Caco-2 (cell line): Measurements from ENCODE around the gene PXT1. TPM values are rescaled to one million over a fixed set of nuclear protein-coding genes. Genes with fewer than 3 reads are reported as not detected.

Source experiments
- BruUV-seq: library from RNA; stranded (reverse); fragments of 400-500 nt; replicated peaks from 2 replicates; lab custom pipeline; 2021; lab: Mats Ljungman, UMichigan
- CTCF ChIA-PET: fragments of 300-600 bp; sonication (Branson Sonifier 250); formaldehyde crosslinking; loops from one replicate; lab custom pipeline; 2022; ENCODE audit warnings: antibody characterized with exemption; lab: Charles Lee
- POLR2A ChIA-PET: fragments of 300-600 bp; sonication (Branson Sonifier 250); formaldehyde crosslinking; loops from one replicate; lab custom pipeline; 2022; ENCODE audit warnings: antibody characterized with exemption; lab: Charles Lee
- DNase-seq, 2 experiments: peaks; one replicate each; pipeline versions ENCODE4 v3.0.0 to v3.0.0-alpha.2; 2020 to 2022
- H3K27me3 ChIP-seq: replicated peaks from 2 replicates; pipeline ENCODE4 v1.6.0; 2011; ENCODE audit warnings: low read length; ENCODE audit not compliant: control insufficient read depth, insufficient read depth
- H3K36me3 ChIP-seq: 2 replicates; pipeline ENCODE4 v1.5.1; 2011; ENCODE audit warnings: low read length; ENCODE audit not compliant: control insufficient read depth, insufficient read depth
- H3K4me1 ChIP-seq: fragments of 250-450 bp; sonication (Bioruptor Pico); 2 replicates; pipeline ENCODE4 v1.5.1; 2020; ENCODE audit warnings: mild to moderate bottlenecking
- H3K4me3 ChIP-seq: 2 replicates; pipeline ENCODE4 v1.5.1; 2011; ENCODE audit warnings: low read depth, mild to moderate bottlenecking, control low read depth, low read length
- H3K9me3 ChIP-seq: fragments of 250-450 bp; sonication (Bioruptor Pico); 2 replicates; pipeline ENCODE4 v1.5.1; 2020; ENCODE audit warnings: mild to moderate bottlenecking, moderate library complexity
- H3K27ac Mint-ChIP-seq: one replicate; pipeline ENCODE4 v1.8.0; 2022; ENCODE audit warnings: mixed read lengths; ENCODE audit not compliant: unreplicated experiment
- H3K27me3 Mint-ChIP-seq: one replicate; pipeline ENCODE4 v1.8.0; 2022; ENCODE audit warnings: mixed read lengths; ENCODE audit not compliant: insufficient read depth, unreplicated experiment
- H3K36me3 Mint-ChIP-seq: one replicate; pipeline ENCODE4 v1.8.0; 2022; ENCODE audit warnings: mild to moderate bottlenecking, mixed read lengths; ENCODE audit not compliant: insufficient read depth, unreplicated experiment
- H3K4me1 Mint-ChIP-seq: one replicate; pipeline ENCODE4 v1.8.0; 2022; ENCODE audit warnings: low read depth, mixed read lengths; ENCODE audit not compliant: unreplicated experiment
- H3K4me3 Mint-ChIP-seq: one replicate; pipeline ENCODE4 v1.8.0; 2022; ENCODE audit warnings: mild to moderate bottlenecking, moderate library complexity, mixed read lengths; ENCODE audit not compliant: unreplicated experiment
- H3K9me3 Mint-ChIP-seq: one replicate; pipeline ENCODE4 v1.8.0; 2022; ENCODE audit warnings: mixed read lengths; ENCODE audit not compliant: unreplicated experiment
- CTCF ChIP-seq, 2 experiments: fragments of 200-600 bp in 1 of 2; IDR thresholded peaks; 1 replicate in 1 of 2; 2 replicates in 1 of 2; pipeline versions ENCODE4 v1.5.1 to v1.8.0; 2011 to 2022; ENCODE audit warnings: antibody characterized with exemption in 1 of 2, control low read depth in 1 of 2, inconsistent platforms in 1 of 2, low read depth in 1 of 2, low read length in 1 of 2, mild to moderate bottlenecking in 1 of 2, moderate library complexity in 1 of 2; ENCODE audit not compliant: insufficient read depth in 1 of 2, severe bottlenecking in 1 of 2, unreplicated experiment in 1 of 2
- intact Hi-C: fragments of 100-400 bp; cut with micrococcal nuclease; formaldehyde crosslinking; loops from one replicate; pipeline ENCODE4 v1.10.0; 2022; ENCODE audit not compliant: unreplicated experiment
- total RNA-seq: library from RNA; stranded (reverse); gene quantifications from 2 replicates; pipeline ENCODE4 v1.2.3, GENCODE V29; 2022

The PXT1 gene
- total RNA-seq, 1 experiment from 2014 or later = not detected

GRCh38 chr6:36350082-36350481 is 92.6 kb downstream of the PXT1 start:
- TF ChIP-seq CTCF (IDR thresholded peaks at IDR 0.05; ENCODE audit: insufficient read depth in 1 of 2, low read depth in 1 of 2, low read length in 1 of 2, severe bottlenecking in 1 of 2, unreplicated experiment in 1 of 2) = no peak
- intact Hi-C loops = no loop called here
- H3K4me3 ChIP-seq = no peak overlapping the region
- no peak overlapping the region for H3K4me3 Mint-ChIP-seq
- H3K36me3 Mint-ChIP-seq = no peaks in the 10 kb centered on the region
- POLR2A ChIA-PET = interaction anchor here (1.3 kb wide), 1 partner anchor 15 kb away, joined by 3 read pairs; no protein-coding TSS in a partner anchor
- H3K9me3 ChIP-seq = no peaks in the 10 kb centered on the region; the same call in 1 of the 2 replicates
- H3K27me3 Mint-ChIP-seq = no peaks in the 10 kb centered on the region
- peaks cover 19% of the 10 kb centered on the region for H3K4me1 Mint-ChIP-seq
- no peak for DNase-seq
- peaks cover 20% of the 10 kb centered on the region for H3K4me1 ChIP-seq
- CTCF ChIA-PET = interaction anchor here (0.8 to 1.8 kb wide), 2 partner anchors 9 to 48 kb away, joined by 4 to 14 read pairs; no protein-coding TSS in a partner anchor
- no TSS peak for BruUV-seq
- no peaks in the 10 kb centered on the region for H3K9me3 Mint-ChIP-seq
- no peak overlapping the region for H3K27ac Mint-ChIP-seq
- no peaks in the 10 kb centered on the region for H3K27me3 ChIP-seq
- no peaks in the 10 kb centered on the region for H3K36me3 ChIP-seq

GRCh38 chr6:36349240-36349639 is 93.4 kb downstream of the PXT1 start:
- no peaks in the 10 kb centered on the region for H3K27me3 ChIP-seq
- no peaks in the 10 kb centered on the region; the same call in 1 of the 2 replicates for H3K9me3 ChIP-seq
- no peak for DNase-seq
- peaks cover 20% of the 10 kb centered on the region for H3K4me1 ChIP-seq
- no TSS peak for BruUV-seq
- H3K36me3 ChIP-seq = no peaks in the 10 kb centered on the region
- intact Hi-C loops = no loop called here
- Mint-ChIP-seq H3K4me3 (no peak overlapping the region), H3K9me3 (no peaks in the 10 kb centered on the region), H3K4me1 (peaks cover 19% of the 10 kb centered on the region), H3K36me3 (no peaks in the 10 kb centered on the region), H3K27ac (no peak overlapping the region), H3K27me3 (no peaks in the 10 kb centered on the region)
- ChIA-PET CTCF (no interaction called here), POLR2A (no interaction called here)
- H3K4me3 ChIP-seq = no peak overlapping the region
- TF ChIP-seq CTCF (IDR thresholded peaks at IDR 0.05; ENCODE audit: insufficient read depth in 1 of 2, low read depth in 1 of 2, low read length in 1 of 2, severe bottlenecking in 1 of 2, unreplicated experiment in 1 of 2) = no peak

GRCh38 chr6:36347621-36348020 is 95.0 kb downstream of the PXT1 start:
- ChIA-PET CTCF (interaction anchor here (0.9 to 1.4 kb wide), 2 partner anchors 13 to 45 kb away, joined by 3 read pairs; no protein-coding TSS in a partner anchor), POLR2A (no interaction called here)
- Mint-ChIP-seq H3K4me3 (no peak overlapping the region), H3K9me3 (no peaks in the 10 kb centered on the region), H3K4me1 (peaks cover 12% of the 10 kb centered on the region), H3K27me3 (no peaks in the 10 kb centered on the region), H3K27ac (no peak overlapping the region), H3K36me3 (no peaks in the 10 kb centered on the region)
- Histone ChIP-seq H3K27me3 (no peaks in the 10 kb centered on the region), H3K9me3 (no peaks in the 10 kb centered on the region; the same call in 1 of the 2 replicates), H3K4me3 (no peak overlapping the region), H3K36me3 (no peaks in the 10 kb centered on the region), H3K4me1 (peaks cover 20% of the 10 kb centered on the region)
- BruUV-seq = no TSS peak
- intact Hi-C loops = no loop called here
- peak in 1 of 2 experiments; percentile 20 for DNase-seq
- TF ChIP-seq CTCF (IDR thresholded peaks at IDR 0.05; ENCODE audit: insufficient read depth in 1 of 2, low read depth in 1 of 2, low read length in 1 of 2, severe bottlenecking in 1 of 2, unreplicated experiment in 1 of 2) = no peak
